Measurements from ENCODE around the gene CYFIP2. TPM values are rescaled to one million over a fixed set of nuclear protein-coding genes. Genes with fewer than 3 reads are reported as not detected.

CYFIP2 gene
- total and polyA plus RNA-seq, 8 donors: 14.8 to 162 (median 24.4) TPM

DNA sequence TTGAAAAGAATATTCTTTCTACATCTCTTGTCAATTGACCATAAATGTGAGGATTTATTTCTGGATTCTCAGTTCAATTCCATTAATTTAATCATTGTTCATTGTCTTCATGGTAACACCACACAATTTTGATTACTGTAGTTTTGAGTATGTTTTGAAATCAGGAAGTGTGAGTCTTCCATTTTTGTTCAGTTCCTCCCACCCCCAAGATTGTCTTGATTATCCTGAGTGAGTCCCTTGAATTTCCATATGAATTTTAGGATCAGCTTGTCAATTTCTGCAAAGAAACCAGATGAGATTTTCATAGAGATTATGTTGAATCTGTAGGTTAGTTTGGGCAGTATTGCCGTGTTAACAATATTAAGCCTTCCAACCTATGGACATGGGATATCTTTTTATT, 9.5 kb downstream of the CYFIP2 start:
- intact Hi-C loops (cut with DNase I; ENCODE audit: low total_unique reads): no loop called here
- 89 to 96% (median 95%) methylated on average over 1 of the region's 1 CpG for WGBS, 5 donors
- Histone ChIP-seq H3K4me1 (peaks cover 0 to 10% (median 3%) of the 10 kb centered on the region in 4 donors), H3K4me3 (no peak overlapping the region), H3K27ac (no peak overlapping the region), H3K27me3 (no peaks in the 10 kb centered on the region), H3K36me3 (no peaks in the 10 kb centered on the region), H3K9me3 (no peaks in the 10 kb centered on the region)
- TF ChIP-seq POLR2A (IDR thresholded peaks at IDR 0.05): no peak
- TF ChIP-seq EP300 (IDR thresholded peaks at IDR 0.05): no peak
- TF ChIP-seq POLR2AphosphoS5 (IDR thresholded peaks at IDR 0.05): no peak
- TF ChIP-seq, protein P1, sequence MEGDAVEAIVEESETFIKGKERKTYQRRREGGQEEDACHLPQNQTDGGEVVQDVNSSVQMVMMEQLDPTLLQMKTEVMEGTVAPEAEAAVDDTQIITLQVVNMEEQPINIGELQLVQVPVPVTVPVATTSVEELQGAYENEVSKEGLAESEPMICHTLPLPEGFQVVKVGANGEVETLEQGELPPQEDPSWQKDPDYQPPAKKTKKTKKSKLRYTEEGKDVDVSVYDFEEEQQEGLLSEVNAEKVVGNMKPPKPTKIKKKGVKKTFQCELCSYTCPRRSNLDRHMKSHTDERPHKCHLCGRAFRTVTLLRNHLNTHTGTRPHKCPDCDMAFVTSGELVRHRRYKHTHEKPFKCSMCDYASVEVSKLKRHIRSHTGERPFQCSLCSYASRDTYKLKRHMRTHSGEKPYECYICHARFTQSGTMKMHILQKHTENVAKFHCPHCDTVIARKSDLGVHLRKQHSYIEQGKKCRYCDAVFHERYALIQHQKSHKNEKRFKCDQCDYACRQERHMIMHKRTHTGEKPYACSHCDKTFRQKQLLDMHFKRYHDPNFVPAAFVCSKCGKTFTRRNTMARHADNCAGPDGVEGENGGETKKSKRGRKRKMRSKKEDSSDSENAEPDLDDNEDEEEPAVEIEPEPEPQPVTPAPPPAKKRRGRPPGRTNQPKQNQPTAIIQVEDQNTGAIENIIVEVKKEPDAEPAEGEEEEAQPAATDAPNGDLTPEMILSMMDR (IDR thresholded peaks at IDR 0.05): no peak
- no peak for DNase-seq

DNA sequence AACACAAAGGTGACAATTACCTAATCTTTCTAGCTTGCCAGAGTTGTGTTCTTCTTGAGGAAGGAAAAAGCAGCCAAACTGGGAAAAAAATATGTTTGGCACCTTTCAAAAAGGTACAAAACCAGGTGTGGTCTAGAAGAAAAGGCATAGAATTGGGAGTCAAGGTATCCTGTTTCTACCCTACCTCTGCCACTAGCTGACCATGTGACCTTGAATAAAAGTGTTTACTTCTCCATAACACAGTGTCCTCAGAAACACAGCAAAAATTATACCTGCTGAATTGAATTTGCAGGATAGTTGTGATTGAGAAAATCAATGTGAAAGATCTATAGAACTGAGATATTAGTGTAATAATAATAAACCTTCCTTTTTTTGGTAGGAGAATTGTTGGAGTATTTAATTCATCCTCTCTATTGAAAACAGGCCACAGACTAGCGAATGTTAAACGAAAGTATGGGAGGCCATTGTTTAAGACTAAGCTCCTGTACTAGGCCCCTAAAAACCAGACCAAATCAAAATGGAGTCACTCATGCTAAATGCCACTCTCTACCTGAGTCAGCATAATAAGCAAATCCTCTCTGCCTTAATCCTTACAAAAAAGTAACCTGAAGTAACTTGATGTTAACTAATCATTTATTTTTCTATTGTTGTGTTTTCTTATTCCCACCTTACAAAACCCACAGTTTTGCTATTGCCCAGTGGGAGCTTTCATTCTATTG, 12.6 kb downstream of the CYFIP2 start:
- Histone ChIP-seq H3K27ac (peak overlapping the region in 1 of 5 donors; percentile 11), H3K4me1 (peaks cover 0 to 8% (median 3%) of the 10 kb centered on the region in 4 donors), H3K4me3 (no peak overlapping the region), H3K36me3 (no peaks in the 10 kb centered on the region), H3K27me3 (no peaks in the 10 kb centered on the region), H3K9me3 (no peaks in the 10 kb centered on the region)
- TF ChIP-seq, protein P1 (IDR thresholded peaks at IDR 0.05): no peak
- no peak for TF ChIP-seq EP300 (IDR thresholded peaks at IDR 0.05)
- no peak for TF ChIP-seq POLR2A (IDR thresholded peaks at IDR 0.05)
- intact Hi-C loops (cut with DNase I; ENCODE audit: low total_unique reads): no loop called here
- DNase-seq: no peak
- WGBS, 5 donors: 92 to 94% (median 93%) methylated on average over 2 of the region's 2 CpGs

DNA sequence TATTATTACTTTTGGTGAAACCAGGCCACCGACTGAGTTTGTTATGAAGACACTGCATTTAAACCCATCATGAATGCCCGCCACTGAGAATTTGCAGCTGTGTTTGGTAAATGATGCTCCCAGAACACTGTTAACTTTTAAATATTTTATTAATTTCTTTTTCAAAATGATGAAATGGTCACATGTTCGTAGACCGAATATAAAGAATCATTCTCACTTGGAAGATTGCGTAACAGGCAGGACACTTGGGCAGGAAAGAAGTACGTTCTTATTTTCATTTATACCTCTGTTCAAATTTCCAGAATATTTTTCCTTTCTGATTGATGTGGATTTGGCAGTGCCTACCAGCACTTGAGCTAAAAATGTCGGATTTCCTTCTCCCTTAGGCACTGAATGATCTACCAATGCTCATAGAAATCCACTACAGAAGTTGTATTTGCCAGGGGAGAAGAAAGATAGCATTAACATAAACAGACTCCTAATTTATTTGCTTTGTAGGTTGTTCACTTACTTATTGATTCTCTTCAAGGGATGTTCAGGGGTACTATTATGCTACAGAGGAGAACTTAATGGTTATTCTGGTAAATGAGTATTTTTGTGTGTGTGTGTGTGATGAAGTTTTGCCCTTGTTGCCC, 13.8 kb downstream of the CYFIP2 start:
- no peaks in the 10 kb centered on the region for H3K9me3 ChIP-seq
- 75 to 85% (median 77%) methylated on average over 7 of the region's 7 CpGs for WGBS, 5 donors
- no peaks in the 10 kb centered on the region for H3K27me3 ChIP-seq
- no peak for DNase-seq
- H3K4me3 ChIP-seq: no peak overlapping the region
- H3K27ac ChIP-seq: no peak overlapping the region
- TF ChIP-seq POLR2AphosphoS5 (IDR thresholded peaks at IDR 0.05): no peak
- TF ChIP-seq, protein P1 (IDR thresholded peaks at IDR 0.05): no peak
- no peak for TF ChIP-seq POLR2A (IDR thresholded peaks at IDR 0.05)
- TF ChIP-seq EP300 (IDR thresholded peaks at IDR 0.05): no peak
- H3K4me1 ChIP-seq: peaks cover 0 to 14% (median 4%) of the 10 kb centered on the region in 4 donors
- H3K36me3 ChIP-seq: no peaks in the 10 kb centered on the region
- intact Hi-C loops (cut with DNase I; ENCODE audit: low total_unique reads): no loop called here

DNA sequence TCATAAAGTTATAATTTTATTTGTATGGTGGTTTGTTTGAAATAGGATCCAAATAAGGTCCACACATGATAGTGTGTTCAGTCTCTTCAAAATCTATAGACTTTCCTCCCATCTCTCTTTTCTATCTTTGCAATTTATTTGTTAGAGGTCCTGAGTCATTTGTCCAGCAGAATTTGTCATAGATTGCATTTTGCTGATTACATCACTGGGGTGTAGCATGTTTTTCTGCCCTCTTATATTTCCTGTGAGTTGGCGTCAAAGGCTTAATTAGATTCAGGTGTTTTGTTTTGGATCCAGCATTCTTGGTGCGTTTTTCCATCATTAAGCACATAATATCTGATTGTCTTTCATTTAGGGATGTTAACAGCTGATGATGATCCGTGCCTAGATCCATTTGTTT, 15.0 kb downstream of the CYFIP2 start:
- intact Hi-C loops (cut with DNase I; ENCODE audit: low total_unique reads): no loop called here
- H3K4me1 ChIP-seq: peaks cover 0 to 19% (median 8%) of the 10 kb centered on the region in 4 donors
- H3K27ac ChIP-seq: no peak overlapping the region
- no peak overlapping the region for H3K4me3 ChIP-seq
- H3K36me3 ChIP-seq: no peaks in the 10 kb centered on the region
- H3K9me3 ChIP-seq: no peaks in the 10 kb centered on the region
- DNase-seq: no peak
- WGBS, 5 donors: 79 to 84% (median 82%) methylated on average over 3 of the region's 3 CpGs
- H3K27me3 ChIP-seq: no peaks in the 10 kb centered on the region
- no peak for TF ChIP-seq POLR2AphosphoS5 (IDR thresholded peaks at IDR 0.05)
- no peak for TF ChIP-seq POLR2A (IDR thresholded peaks at IDR 0.05)

DNA sequence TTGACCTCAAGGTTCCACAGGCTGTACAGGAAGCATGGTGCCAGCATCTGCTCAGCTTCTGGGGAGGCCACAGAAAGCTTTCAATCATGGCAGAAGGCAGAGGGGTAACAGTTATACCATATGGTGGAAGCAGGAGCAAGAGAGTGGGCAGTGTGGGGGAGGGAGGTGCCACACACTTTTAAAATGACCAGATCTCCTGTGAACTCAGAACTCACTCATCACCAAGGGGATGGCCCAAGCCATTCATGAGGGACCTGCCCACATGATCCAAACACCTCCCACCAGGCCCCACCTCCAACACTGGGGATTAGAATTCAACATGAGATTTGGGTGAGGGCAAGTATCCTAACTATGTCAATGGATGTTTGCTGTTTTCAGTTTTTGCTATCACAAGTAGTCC, 16.2 kb downstream of the CYFIP2 start:
- H3K4me3 ChIP-seq: no peak overlapping the region
- no peaks in the 10 kb centered on the region for H3K9me3 ChIP-seq
- DNase-seq: no peak
- H3K4me1 ChIP-seq: peaks cover 0 to 19% (median 8%) of the 10 kb centered on the region in 4 donors
- H3K36me3 ChIP-seq: peaks cover 0 to 5% (median 2%) of the 10 kb centered on the region in 4 donors
- intact Hi-C loops (cut with DNase I; ENCODE audit: low total_unique reads): no loop called here
- no peak overlapping the region for H3K27ac ChIP-seq
- TF ChIP-seq, protein P1 (IDR thresholded peaks at IDR 0.05): no peak
- TF ChIP-seq POLR2A (IDR thresholded peaks at IDR 0.05): no peak
- TF ChIP-seq EP300 (IDR thresholded peaks at IDR 0.05): no peak
- no peak for TF ChIP-seq POLR2AphosphoS5 (IDR thresholded peaks at IDR 0.05)
- H3K27me3 ChIP-seq: no peaks in the 10 kb centered on the region

All from stomach (tissue), 9 donors.